GM18498 (cell line): ENCODE data around the gene MAFG.

Source experiments
- ATAC-seq: cut with Tn5 transposase; IDR thresholded peaks from one replicate; pipeline ENCODE4 v1.9.1; 2021; ENCODE audit warnings: mild to moderate bottlenecking, moderate library complexity; ENCODE audit not compliant: unreplicated experiment

Gene MAFG

GRCh38 chr17:81870131-81870980, 57.2 kb downstream of the MAFG start:
- peak; percentile 11 for ATAC-seq

DNA sequence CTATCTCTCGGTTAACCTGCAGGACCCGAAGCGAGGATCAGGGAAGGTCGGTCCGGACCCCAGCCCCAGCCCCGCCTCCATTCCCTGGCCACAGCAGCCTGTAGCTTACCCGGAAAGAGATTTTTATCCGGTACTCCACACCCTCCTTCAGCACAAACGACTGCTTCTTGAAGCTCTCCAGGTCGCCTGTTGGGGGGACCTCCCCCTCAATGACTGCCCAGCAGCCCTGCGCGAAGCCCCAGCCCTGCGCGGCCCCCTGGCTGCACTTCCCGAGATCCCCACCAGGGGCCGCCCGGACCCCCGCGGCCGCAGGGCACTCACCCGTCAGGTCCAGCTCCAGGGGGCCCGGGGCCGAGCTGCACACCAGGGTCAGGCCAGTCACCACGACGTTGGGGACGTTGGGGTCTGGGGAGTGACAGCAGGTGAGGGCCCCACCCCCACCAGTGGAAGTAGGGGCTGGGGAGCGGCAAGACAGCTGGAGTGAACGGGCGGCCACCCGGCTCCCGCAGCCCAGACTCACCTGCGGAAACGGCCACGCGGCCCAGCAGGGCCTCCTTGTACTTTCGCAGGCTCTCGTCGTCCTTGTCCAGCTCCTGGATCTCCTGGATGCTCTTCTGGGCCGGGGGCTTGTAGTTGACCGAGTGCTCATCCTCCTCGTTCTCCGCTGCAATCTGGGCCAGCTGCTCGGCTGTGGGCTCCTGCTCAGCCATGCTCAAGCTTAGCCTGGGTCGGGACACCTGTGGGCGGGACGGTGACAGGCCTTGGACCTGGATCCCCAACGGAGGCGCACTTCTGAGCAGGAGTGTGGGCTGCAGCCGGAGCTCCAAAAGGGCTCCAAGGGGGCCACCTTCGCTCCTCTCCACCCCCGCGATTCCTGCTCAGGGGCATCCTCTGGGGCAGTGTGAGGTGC, 58.1 kb downstream of the MAFG start:
- no peak for ATAC-seq

GRCh38 chr17:81868674-81869220, 58.8 kb downstream of the MAFG start:
- no peak for ATAC-seq
